ENCODE measurements around the gene GPR108. TPM values are rescaled to one million over a fixed set of nuclear protein-coding genes. Genes with fewer than 3 reads are reported as not detected.
"Not testable (repeated sequence)": the region's sequence is repeated elsewhere in the genome, so short reads cannot be mapped to it uniquely, and the experiment has no call there.

The GPR108 gene
- total and polyA plus RNA-seq, 12 donors, result 61.8 to 193 (median 123) TPM

DNA sequence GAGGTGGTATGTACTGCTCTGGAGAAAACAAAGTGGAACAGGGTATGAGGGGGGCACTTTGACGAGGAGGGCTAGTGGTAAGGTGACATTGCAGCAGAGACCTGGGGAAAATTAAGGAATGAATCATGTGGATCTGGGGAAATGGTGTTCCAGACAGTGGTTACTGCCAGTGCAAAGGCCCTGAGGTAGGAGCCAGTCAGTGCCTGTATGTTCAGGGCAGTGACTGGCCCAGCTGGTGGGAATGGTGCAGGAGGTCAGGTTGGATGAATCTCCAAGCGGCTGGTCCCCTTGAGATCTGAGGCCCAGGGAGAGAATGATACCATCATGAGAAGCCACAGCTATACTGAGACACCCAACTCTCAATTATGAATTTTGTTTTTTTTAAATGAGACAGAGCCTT, 40.1 kb upstream of the GPR108 start:
- DNase-seq, result no peak
- Histone ChIP-seq H3K9me3 (replicated peaks in 1 of 3) (no peaks in the 10 kb centered on the region), H3K4me3 (no peak overlapping the region), H3K4me1 (replicated peaks in 1 of 2) (no peaks in the 10 kb centered on the region), H3K36me3 (replicated peaks in 1 of 2) (no peaks in the 10 kb centered on the region), H3K27me3 (no peaks in the 10 kb centered on the region), H3K27ac (no peak overlapping the region)
- intact Hi-C loops (cut with DNase I), result no loop called here
- WGBS, 4 donors, result 72 to 93% (median 81%) methylated on average over 2 of the region's 2 CpGs
- no peak for TF ChIP-seq POLR2A (IDR thresholded peaks at IDR 0.05)
- TF ChIP-seq, protein P1, sequence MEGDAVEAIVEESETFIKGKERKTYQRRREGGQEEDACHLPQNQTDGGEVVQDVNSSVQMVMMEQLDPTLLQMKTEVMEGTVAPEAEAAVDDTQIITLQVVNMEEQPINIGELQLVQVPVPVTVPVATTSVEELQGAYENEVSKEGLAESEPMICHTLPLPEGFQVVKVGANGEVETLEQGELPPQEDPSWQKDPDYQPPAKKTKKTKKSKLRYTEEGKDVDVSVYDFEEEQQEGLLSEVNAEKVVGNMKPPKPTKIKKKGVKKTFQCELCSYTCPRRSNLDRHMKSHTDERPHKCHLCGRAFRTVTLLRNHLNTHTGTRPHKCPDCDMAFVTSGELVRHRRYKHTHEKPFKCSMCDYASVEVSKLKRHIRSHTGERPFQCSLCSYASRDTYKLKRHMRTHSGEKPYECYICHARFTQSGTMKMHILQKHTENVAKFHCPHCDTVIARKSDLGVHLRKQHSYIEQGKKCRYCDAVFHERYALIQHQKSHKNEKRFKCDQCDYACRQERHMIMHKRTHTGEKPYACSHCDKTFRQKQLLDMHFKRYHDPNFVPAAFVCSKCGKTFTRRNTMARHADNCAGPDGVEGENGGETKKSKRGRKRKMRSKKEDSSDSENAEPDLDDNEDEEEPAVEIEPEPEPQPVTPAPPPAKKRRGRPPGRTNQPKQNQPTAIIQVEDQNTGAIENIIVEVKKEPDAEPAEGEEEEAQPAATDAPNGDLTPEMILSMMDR (IDR thresholded peaks at IDR 0.05), result no peak

DNA sequence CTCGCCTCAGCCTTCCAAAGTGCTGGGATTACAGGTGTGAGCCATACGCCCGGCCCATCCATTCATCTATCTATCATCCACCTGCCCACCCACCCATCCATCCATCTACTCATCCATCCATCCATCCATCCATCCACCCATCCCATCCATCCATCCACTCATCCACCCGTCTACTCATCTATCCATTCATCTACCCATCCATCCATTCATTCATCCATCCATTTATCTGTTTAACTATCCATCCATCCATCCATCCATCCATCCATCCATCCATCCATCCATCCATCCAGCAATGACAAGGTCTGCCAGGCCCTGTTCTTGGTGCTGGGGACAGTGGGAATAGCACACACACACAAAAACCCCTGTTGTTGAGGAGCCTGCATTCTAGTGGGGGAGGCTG, 39.6 kb upstream of the GPR108 start:
- 77 to 83% (median 80%) methylated on average over 4 of the region's 4 CpGs for WGBS, 4 donors
- TF ChIP-seq, protein P1 (IDR thresholded peaks at IDR 0.05), result no peak
- no peak for TF ChIP-seq POLR2A (IDR thresholded peaks at IDR 0.05)
- DNase-seq, result no peak

DNA sequence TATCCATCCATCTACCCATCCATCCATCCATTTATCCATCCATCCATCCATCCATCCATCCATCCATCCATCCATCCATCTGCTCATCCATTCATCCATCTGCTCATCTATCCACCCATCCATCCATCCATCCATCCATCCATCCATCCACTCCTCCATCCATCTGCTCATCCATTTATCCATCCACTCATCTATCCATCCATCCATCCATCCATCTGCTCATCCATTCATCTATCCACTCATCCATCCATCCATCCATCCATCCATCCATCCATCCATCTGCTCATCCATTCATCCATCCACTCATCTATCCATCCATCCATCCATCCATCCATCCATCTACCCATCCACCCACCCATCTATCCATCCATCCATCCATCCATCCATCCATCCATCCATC, 38.7 kb upstream of the GPR108 start:
- H3K27ac ChIP-seq; H3K36me3 ChIP-seq (replicated peaks in 1 of 2); intact Hi-C loops (cut with DNase I); DNase-seq; H3K4me1 ChIP-seq (replicated peaks in 1 of 2); H3K4me3 ChIP-seq; H3K9me3 ChIP-seq (replicated peaks in 1 of 3); H3K27me3 ChIP-seq: not testable (repeated sequence)

More for the DNA sequence above, 39.6 kb upstream of the GPR108 start:
- Histone ChIP-seq H3K4me3 (no peak overlapping the region), H3K9me3 (replicated peaks in 1 of 3) (no peaks in the 10 kb centered on the region), H3K27ac (no peak overlapping the region), H3K4me1 (replicated peaks in 1 of 2) (no peaks in the 10 kb centered on the region), H3K27me3 (no peaks in the 10 kb centered on the region), H3K36me3 (replicated peaks in 1 of 2) (no peaks in the 10 kb centered on the region)
- intact Hi-C loops (cut with DNase I), result no loop called here

DNA sequence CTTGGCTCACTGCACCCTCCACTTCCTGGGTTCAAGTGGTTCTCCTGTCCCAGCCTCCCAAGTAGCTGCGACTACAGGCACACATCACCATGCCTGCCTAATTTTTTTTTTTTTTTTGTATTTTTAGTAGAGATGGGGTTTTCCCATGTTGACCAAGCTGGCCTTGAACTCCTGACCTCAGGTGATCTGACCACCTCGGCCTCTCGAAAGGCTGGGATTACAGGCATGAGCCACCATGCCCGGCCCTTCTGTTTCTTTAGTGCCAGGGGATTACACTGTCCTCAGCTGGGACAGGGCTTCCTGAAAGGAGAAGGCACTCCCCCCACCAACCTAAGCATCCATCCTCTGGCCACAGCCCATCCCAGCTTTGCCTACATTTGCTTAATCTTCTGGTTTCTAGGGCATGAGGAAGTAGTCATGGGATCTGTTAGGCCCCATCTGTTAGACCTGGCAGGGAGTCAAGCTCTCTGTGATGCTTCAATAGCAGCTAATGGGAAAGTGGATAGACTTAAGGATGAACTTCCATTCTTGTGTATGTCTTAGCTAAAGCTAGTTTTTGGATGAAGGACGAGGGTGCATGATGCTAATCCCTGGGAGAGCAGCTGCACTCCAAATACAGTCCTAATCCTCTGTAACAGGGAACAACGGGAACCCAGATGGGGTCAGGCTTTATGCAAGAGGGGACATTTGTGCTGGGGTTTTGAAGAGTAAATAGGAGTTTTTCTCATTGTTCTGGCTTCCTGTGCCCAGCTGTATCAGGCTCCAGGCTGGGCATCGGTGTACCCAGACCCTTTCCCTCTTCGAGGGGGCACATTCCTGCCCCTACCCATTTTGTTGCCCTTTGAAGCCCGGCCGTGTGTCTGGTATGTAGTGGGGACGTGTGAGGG, 37.7 kb upstream of the GPR108 start:
- Histone ChIP-seq H3K4me1 (replicated peaks in 1 of 2) (no peaks in the 10 kb centered on the region), H3K27ac (no peak overlapping the region), H3K4me3 (no peak overlapping the region), H3K36me3 (replicated peaks in 1 of 2) (no peaks in the 10 kb centered on the region), H3K9me3 (replicated peaks in 1 of 3) (no peaks in the 10 kb centered on the region), H3K27me3 (no peaks in the 10 kb centered on the region)
- TF ChIP-seq POLR2A (IDR thresholded peaks at IDR 0.05), result no peak
- TF ChIP-seq, protein P1 (IDR thresholded peaks at IDR 0.05), result no peak
- WGBS, 4 donors, result 65 to 81% (median 75%) methylated on average over 11 of the region's 11 CpGs
- peak in 2 of 7 donors; percentile 47 for DNase-seq
- intact Hi-C loops (cut with DNase I), result no loop called here

Data from adrenal gland (tissue), 12 donors.